Placental epithelial cell (primary cell): ENCODE data around the gene FAM204A. TPM values are rescaled to one million over a fixed set of nuclear protein-coding genes. Genes with fewer than 3 reads are reported as not detected.

ENCODE experiments used
- total RNA-seq: library from RNA; depleted of rRNA; stranded (reverse); fragments of >200 nt; gene quantifications from 2 replicates; pipeline ENCODE4 v1.2.3, GENCODE V29; 2012

FAM204A gene
- total RNA-seq, result 28.7 and 52.6 TPM in 2 replicates

DNA sequence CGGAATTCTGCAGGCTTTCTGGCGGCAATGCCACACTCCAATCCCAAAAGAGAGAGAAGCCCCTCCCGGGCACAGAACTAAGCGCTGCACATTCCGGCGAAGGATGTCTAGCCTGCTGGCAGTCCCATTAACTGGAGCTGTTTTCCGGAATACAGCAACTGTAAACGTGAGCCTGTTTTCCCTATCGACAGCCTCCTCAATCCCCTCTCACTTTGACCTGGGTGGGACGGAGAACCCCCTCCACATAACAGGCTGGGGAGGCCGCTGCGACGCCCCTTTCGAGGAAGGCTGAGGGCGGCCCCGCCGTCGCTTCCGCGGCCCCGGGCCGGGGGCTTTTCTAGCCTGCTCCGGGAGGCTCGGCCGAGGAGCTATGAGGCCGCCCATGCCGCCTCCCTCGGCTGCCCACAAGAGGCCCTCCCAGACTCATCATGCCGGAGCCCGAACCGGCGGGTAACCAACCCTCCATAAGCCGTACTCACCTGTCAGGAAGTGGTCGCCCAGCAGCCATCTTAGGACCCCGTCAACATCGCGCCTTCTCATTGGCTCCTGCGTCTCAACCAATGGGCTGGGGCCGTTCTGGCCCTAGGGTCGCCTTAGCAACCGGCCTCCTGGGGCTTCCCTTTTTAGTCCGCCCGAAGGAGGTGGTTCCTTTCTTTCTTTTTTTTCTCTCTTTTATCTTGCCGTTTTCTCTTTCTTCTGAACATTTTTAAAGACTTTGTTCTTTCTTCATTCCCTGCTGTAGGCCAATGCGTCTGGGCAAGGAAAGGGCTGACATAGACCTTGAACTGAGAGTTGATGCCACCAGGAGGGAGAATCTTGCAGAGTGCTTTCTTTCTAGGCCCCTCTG is at the start of gene FAM204A:
Gene FAM204A, minus strand, starts transcription at position 534 of the 847 bp plus-strand sequence. CDS start 5,909 bp downstream, outside the sequence.

